ENCODE results near the gene S1PR5.

S1PR5 gene

GRCh38 chr19:10517361-10517759 lies at the start of gene S1PR5:
S1PR5 (minus strand) TSS chr19:10517447; CDS start chr19:10515011, 2,436 bp downstream.
- Histone ChIP-seq H3K4me1 (peaks cover 28 to 75% (median 61%) of the 10 kb centered on the region in 10 experiments), H3K4me2 (peak within 1 kb of the TSS; percentile 90 to 100 (median 97)), H4K20me1 (no peaks in the 10 kb centered on the region; a peak in 1 of 22 replicates), H3K9me3 (replicated peaks in 1 of 11) (no peaks in the 10 kb centered on the region), H3K27me3 (peaks cover 0 to 36% (median 3%) of the 10 kb centered on the region in 11 experiments; a peak in 7 of 22 replicates), H3K9ac (peak within 1 kb of the TSS; percentile 42 to 78 (median 68)), H3K36me3 (peaks cover 0 to 8% (median 0%) of the 10 kb centered on the region in 11 experiments; a peak in 2 of 22 replicates), H3K4me3 (peak within 1 kb of the TSS; percentile 56 to 74 (median 67)), H3K27ac (peak within 1 kb of the TSS in 8 of 11 experiments; percentile 1 to 60 (median 28); a peak in 12 of 22 replicates)
- no peak for TF ChIP-seq Cebpa-rat (IDR thresholded peaks at IDR 0.05)

GRCh38 chr19:10566658-10567410 lies 49.6 kb upstream of the S1PR5 start:
- H3K4me3 ChIP-seq = peak overlapping the region; percentile 82 to 99 (median 94)
- no peaks in the 10 kb centered on the region for H3K9me3 ChIP-seq (replicated peaks in 1 of 11)
- peaks cover 7 to 38% (median 24%) of the 10 kb centered on the region in 11 experiments; a peak in 19 of 22 replicates for H3K36me3 ChIP-seq
- H3K4me1 ChIP-seq = peaks cover 37 to 57% (median 46%) of the 10 kb centered on the region in 10 experiments
- no peaks in the 10 kb centered on the region for H3K27me3 ChIP-seq
- peaks cover 0 to 23% (median 4%) of the 10 kb centered on the region in 11 experiments; a peak in 9 of 22 replicates for H4K20me1 ChIP-seq
- TF ChIP-seq Cebpa-rat (IDR thresholded peaks at IDR 0.05) = no peak
- peak overlapping the region; percentile 74 to 99 (median 94); a peak in 21 of 22 replicates for H3K27ac ChIP-seq
- H3K4me2 ChIP-seq = peak overlapping the region; percentile 92 to 100 (median 99)
- H3K9ac ChIP-seq = peak overlapping the region; percentile 77 to 96 (median 91); a peak in 21 of 22 replicates

- Histone ChIP-seq H3K27ac (peak overlapping the region; percentile 74 to 99 (median 94); a peak in 21 of 22 replicates), H3K4me2 (peak overlapping the region; percentile 92 to 100 (median 99))
Measured at GRCh38 chr19:10566408-10566657, 49.1 kb upstream of the S1PR5 start.

GRCh38 chr19:10565567-10566407 lies 48.5 kb upstream of the S1PR5 start, which contains the start of gene KRI1:
KRI1 (minus strand) TSS chr19:10566010; CDS start chr19:10565999, 11 bp downstream.
- Histone ChIP-seq H3K27ac (peak within 1 kb of the TSS; percentile 84 to 100 (median 98)), H3K36me3 (peaks cover 14 to 48% (median 35%) of the 10 kb centered on the region in 11 experiments), H3K9ac (peak within 1 kb of the TSS; percentile 95 to 99 (median 97)), H3K9me3 (replicated peaks in 1 of 11) (no peaks in the 10 kb centered on the region), H3K4me1 (peaks cover 37 to 58% (median 46%) of the 10 kb centered on the region in 10 experiments), H3K4me2 (peak within 1 kb of the TSS; percentile 93 to 100 (median 99)), H4K20me1 (peaks cover 0 to 30% (median 5%) of the 10 kb centered on the region in 11 experiments; a peak in 9 of 22 replicates), H3K27me3 (no peaks in the 10 kb centered on the region), H3K4me3 (peak within 1 kb of the TSS; percentile 87 to 99 (median 94))
- no peak for TF ChIP-seq Cebpa-rat (IDR thresholded peaks at IDR 0.05)

More at GRCh38 chr19:10566408-10566657, 49.1 kb upstream of the S1PR5 start:
- Histone ChIP-seq H4K20me1 (peaks cover 0 to 25% (median 4%) of the 10 kb centered on the region in 11 experiments; a peak in 9 of 22 replicates), H3K4me1 (peaks cover 37 to 58% (median 46%) of the 10 kb centered on the region in 10 experiments), H3K27me3 (no peaks in the 10 kb centered on the region), H3K9ac (peak overlapping the region; percentile 77 to 96 (median 91); a peak in 21 of 22 replicates), H3K36me3 (peaks cover 9 to 43% (median 29%) of the 10 kb centered on the region in 11 experiments; a peak in 21 of 22 replicates), H3K4me3 (peak overlapping the region; percentile 82 to 99 (median 94)), H3K9me3 (replicated peaks in 1 of 11) (no peaks in the 10 kb centered on the region)
- no peak for TF ChIP-seq Cebpa-rat (IDR thresholded peaks at IDR 0.05)

- H4K20me1 ChIP-seq = peaks cover 0 to 37% (median 6%) of the 10 kb centered on the region in 11 experiments; a peak in 9 of 22 replicates
Measured at GRCh38 chr19:10565028-10565566, 47.9 kb upstream of the S1PR5 start.

GRCh38 chr19:10562609-10563008 lies 45.4 kb upstream of the S1PR5 start:
- TF ChIP-seq Cebpa-rat (IDR thresholded peaks at IDR 0.05) = no peak
- Histone ChIP-seq H4K20me1 (peaks cover 0 to 56% (median 15%) of the 10 kb centered on the region in 11 experiments; a peak in 10 of 22 replicates), H3K27me3 (no peaks in the 10 kb centered on the region), H3K27ac (peak overlapping the region in 4 of 11 experiments; percentile 2 to 32 (median 24); a peak in 3 of 22 replicates), H3K9ac (peak overlapping the region in 7 of 11 experiments; percentile 1 to 47 (median 25); a peak in 6 of 22 replicates), H3K36me3 (peaks cover 46 to 80% (median 67%) of the 10 kb centered on the region in 11 experiments), H3K4me2 (no peak overlapping the region; a peak in 2 of 22 replicates), H3K9me3 (replicated peaks in 1 of 11) (no peaks in the 10 kb centered on the region), H3K4me1 (peaks cover 24 to 44% (median 34%) of the 10 kb centered on the region in 10 experiments), H3K4me3 (no peak overlapping the region)

More at GRCh38 chr19:10565028-10565566, 47.9 kb upstream of the S1PR5 start:
- no peak for TF ChIP-seq Cebpa-rat (IDR thresholded peaks at IDR 0.05)
- peak overlapping the region; percentile 95 to 99 (median 97) for H3K9ac ChIP-seq
- H3K27ac ChIP-seq = peak overlapping the region; percentile 84 to 100 (median 98)
- H3K36me3 ChIP-seq = peaks cover 21 to 55% (median 42%) of the 10 kb centered on the region in 11 experiments
- H3K4me1 ChIP-seq = peaks cover 36 to 54% (median 42%) of the 10 kb centered on the region in 10 experiments
- H3K9me3 ChIP-seq (replicated peaks in 1 of 11) = no peaks in the 10 kb centered on the region
- peak overlapping the region; percentile 81 to 99 (median 88) for H3K4me3 ChIP-seq
- H3K27me3 ChIP-seq = no peaks in the 10 kb centered on the region
- H3K4me2 ChIP-seq = peak overlapping the region; percentile 90 to 98 (median 94)

GRCh38 chr19:10560154-10560553 lies 42.9 kb upstream of the S1PR5 start:
- no peak for TF ChIP-seq Cebpa-rat (IDR thresholded peaks at IDR 0.05)
- Histone ChIP-seq H4K20me1 (peaks cover 0 to 75% (median 18%) of the 10 kb centered on the region in 11 experiments; a peak in 10 of 22 replicates), H3K4me3 (no peak overlapping the region), H3K4me2 (no peak overlapping the region), H3K36me3 (peaks cover 59 to 96% (median 87%) of the 10 kb centered on the region in 11 experiments), H3K27ac (no peak overlapping the region; a peak in 1 of 22 replicates), H3K4me1 (peaks cover 25 to 52% (median 42%) of the 10 kb centered on the region in 10 experiments), H3K9ac (no peak overlapping the region), H3K9me3 (replicated peaks in 1 of 11) (no peaks in the 10 kb centered on the region), H3K27me3 (no peaks in the 10 kb centered on the region)

Measured in BLaER1 treated with 17β-estradiol and CSF1 and Interleukin-3, amounts not matched to agents 10 nM and 100 nM (cell line).